Fibroblast of lung (primary cell): ENCODE results near the gene RRP36. TPM values are rescaled to one million over a fixed set of nuclear protein-coding genes. Genes with fewer than 3 reads are reported as not detected.

ENCODE experiments used
- DNase-seq, 2 donors: peaks; one replicate each; pipeline versions ENCODE4 v3.0.0 to v3.0.0-alpha.2; 2010; ENCODE audit warnings: low read depth in 2 of 2
- H2AFZ ChIP-seq: 2 replicates; pipeline ENCODE4 v1.5.1; 2012; ENCODE audit warnings: low read length, control low read depth, inconsistent platforms
- H3K27ac ChIP-seq: 2 replicates; pipeline ENCODE4 v1.5.1; 2011; ENCODE audit warnings: low read length, control low read depth; ENCODE audit not compliant: insufficient read depth
- H3K27me3 ChIP-seq: 2 replicates; pipeline ENCODE4 v1.5.1; 2011; ENCODE audit warnings: mild to moderate bottlenecking, low read length; ENCODE audit not compliant: control insufficient read depth, insufficient read depth
- H3K36me3 ChIP-seq: 2 replicates; pipeline ENCODE4 v1.5.1; 2011; ENCODE audit warnings: low read length; ENCODE audit not compliant: control insufficient read depth, insufficient read depth
- H3K4me1 ChIP-seq: 2 replicates; pipeline ENCODE4 v1.5.1; 2011; ENCODE audit warnings: low read length; ENCODE audit not compliant: control insufficient read depth, insufficient read depth; ENCODE audit errors: extremely low read depth
- H3K4me2 ChIP-seq: 2 replicates; pipeline ENCODE4 v1.5.1; 2011; ENCODE audit warnings: low read length, control low read depth; ENCODE audit not compliant: insufficient read depth; ENCODE audit errors: extremely low read depth
- H3K4me3 ChIP-seq, 4 experiments: fragments of 200-600 bp in 1 of 4; sonication (generic) in 1 of 4; replicated peaks in 1 of 4; 2 replicates each; pipeline ENCODE4 v1.5.1; 2011 to 2016; ENCODE audit warnings: low read length in 4 of 4, low read depth in 3 of 4, mild to moderate bottlenecking in 3 of 4, control low read depth in 2 of 4, inconsistent platforms in 1 of 4, mixed read lengths in 1 of 4; ENCODE audit not compliant: insufficient read depth in 1 of 4; ENCODE audit errors: control extremely low read depth in 1 of 4
- H3K79me2 ChIP-seq: 2 replicates; pipeline ENCODE4 v1.5.1; 2012; ENCODE audit warnings: mild to moderate bottlenecking, low read length, inconsistent platforms; ENCODE audit not compliant: control insufficient read depth, insufficient read depth
- H3K9ac ChIP-seq: 2 replicates; pipeline ENCODE4 v1.5.1; 2011; ENCODE audit warnings: mild to moderate bottlenecking, low read length, control low read depth; ENCODE audit not compliant: insufficient read depth
- H3K9me3 ChIP-seq: 2 replicates; pipeline ENCODE4 v1.5.1; 2012; ENCODE audit warnings: low read depth, low read length; ENCODE audit not compliant: control insufficient read depth, insufficient read depth
- H4K20me1 ChIP-seq: 2 replicates; pipeline ENCODE4 v1.5.1; 2011; ENCODE audit warnings: low read length; ENCODE audit not compliant: control insufficient read depth, insufficient read depth; ENCODE audit errors: extremely low read depth
- CTCF ChIP-seq, 2 donors: IDR thresholded peaks in 1 of 2; conservative IDR thresholded peaks in 1 of 2; 1 replicate in 1 of 2; 2 replicates in 1 of 2; pipeline ENCODE4 v1.5.1; 2011 to 2012; ENCODE audit warnings: low read length in 2 of 2, control low read depth in 1 of 2, inconsistent platforms in 1 of 2, low read depth in 1 of 2, mild to moderate bottlenecking in 1 of 2
- EZH2 ChIP-seq: IDR thresholded peaks from 2 replicates; pipeline ENCODE4 v1.5.1; 2012; ENCODE audit warnings: low read length, control low read depth, mild to moderate bottlenecking; ENCODE audit errors: missing control alignments
- polyA plus RNA-seq, 2 donors: library from polyadenylated mRNA; depleted of rRNA in 1 of 2; stranded (reverse) in 1 of 2; unstranded in 1 of 2; fragments of >200 nt; gene quantifications; 2 replicates each; pipeline ENCODE4 v1.2.1, GENCODE V29; 2011 to 2012; ENCODE audit warnings: missing spikeins in 1 of 2
- total RNA-seq: library from RNA; depleted of rRNA; stranded (reverse); fragments of >200 nt; gene quantifications from 2 replicates; pipeline ENCODE4 v1.2.1, GENCODE V29; 2014

RRP36 gene
- total and polyA plus RNA-seq, 2 donors (not counting 1 experiment from before 2014, with no cell fraction given): 73.0 to 88.0 TPM

GRCh38 chr6:43053545-43054205 is 32.3 kb downstream of the RRP36 start, which contains the start of gene CUL7:
CUL7 (minus strand) TSS chr6:43053851; CDS start chr6:43052788, 1,063 bp downstream.
- H3K4me2 ChIP-seq: peak within 1 kb of the TSS; percentile 94
- H3K36me3 ChIP-seq: peaks cover 16% of the 10 kb centered on the region
- H3K9me3 ChIP-seq: no peaks in the 10 kb centered on the region
- H3K4me3 ChIP-seq: peak within 1 kb of the TSS; percentile 52 to 85 (median 69)
- H3K79me2 ChIP-seq: peaks cover 26% of the 10 kb centered on the region
- no peaks in the 10 kb centered on the region for H3K27me3 ChIP-seq
- no peak for TF ChIP-seq CTCF (conservative IDR thresholded peaks at IDR 0.05 in 1 of 2, IDR thresholded peaks at IDR 0.05 in 1 of 2; ENCODE audit: low read depth in 1 of 2, low read length in 2 of 2)
- no peak for TF ChIP-seq EZH2
- peaks cover 12% of the 10 kb centered on the region for H3K4me1 ChIP-seq
- no peak within 1 kb of the TSS for H2AFZ ChIP-seq
- H3K9ac ChIP-seq: peak within 1 kb of the TSS; percentile 93
- peak within 1 kb of the TSS; percentile 92 for H3K27ac ChIP-seq
- peak; percentile 96 for DNase-seq
- no peaks in the 10 kb centered on the region for H4K20me1 ChIP-seq

- H3K4me2 ChIP-seq: peak overlapping the region; percentile 25
- H3K9ac ChIP-seq: no peak overlapping the region
- no peaks in the 10 kb centered on the region for H3K27me3 ChIP-seq
- H3K79me2 ChIP-seq: peaks cover 31% of the 10 kb centered on the region
- no peaks in the 10 kb centered on the region for H3K9me3 ChIP-seq
- no peaks in the 10 kb centered on the region for H4K20me1 ChIP-seq
- DNase-seq: peak in 1 of 2 donors; percentile 36
- no peak for TF ChIP-seq EZH2
- no peak for TF ChIP-seq CTCF (conservative IDR thresholded peaks at IDR 0.05 in 1 of 2, IDR thresholded peaks at IDR 0.05 in 1 of 2; ENCODE audit: low read depth in 1 of 2, low read length in 2 of 2)
- H3K27ac ChIP-seq: peak overlapping the region; percentile 92
- H3K4me1 ChIP-seq: peaks cover 12% of the 10 kb centered on the region
- peaks cover 15% of the 10 kb centered on the region for H3K36me3 ChIP-seq
- peak overlapping the region in 3 of 4 experiments; percentile 52 to 85 (median 72) for H3K4me3 ChIP-seq
- no peak overlapping the region for H2AFZ ChIP-seq
Observed at GRCh38 chr6:43054206-43054943, 33.0 kb downstream of the RRP36 start.

- peaks cover 15% of the 10 kb centered on the region for H3K4me1 ChIP-seq
- H2AFZ ChIP-seq: no peak overlapping the region
- H3K9ac ChIP-seq: no peak overlapping the region
- H4K20me1 ChIP-seq: no peaks in the 10 kb centered on the region
- H3K27me3 ChIP-seq: no peaks in the 10 kb centered on the region
- peaks cover 11% of the 10 kb centered on the region for H3K36me3 ChIP-seq
- no peak for DNase-seq
- H3K79me2 ChIP-seq: peaks cover 31% of the 10 kb centered on the region
- H3K9me3 ChIP-seq: no peaks in the 10 kb centered on the region
- no peak overlapping the region for H3K27ac ChIP-seq
- TF ChIP-seq CTCF (conservative IDR thresholded peaks at IDR 0.05 in 1 of 2, IDR thresholded peaks at IDR 0.05 in 1 of 2; ENCODE audit: low read depth in 1 of 2, low read length in 2 of 2): no peak
- no peak for TF ChIP-seq EZH2
- H3K4me2 ChIP-seq: no peak overlapping the region
- H3K4me3 ChIP-seq: no peak overlapping the region
Observed at GRCh38 chr6:43055966-43056365, 34.5 kb downstream of the RRP36 start.
